Activated CD4-positive, alpha-beta T cell treated with anti-CD3 and anti-CD28 coated beads for 24 hours (primary cell): ENCODE results near the gene STK11IP.

Experiments
- DNase-seq, 2 donors: peaks; one replicate each; pipeline ENCODE4 v3.0.0-alpha.2; 2020; ENCODE audit warnings: low read depth in 2 of 2

Gene STK11IP

GRCh38 chr2:219615894-219616293, 18.2 kb downstream of the STK11IP start:
- DNase-seq: no peak

GRCh38 chr2:219616550-219616949, 18.9 kb downstream of the STK11IP start:
- no peak for DNase-seq

- no peak for DNase-seq
Observed at GRCh38 chr2:219618733-219619122, 21.1 kb downstream of the STK11IP start.

GRCh38 chr2:219619235-219619634, 21.6 kb downstream of the STK11IP start:
- DNase-seq: no peak

- DNase-seq: no peak
Observed at GRCh38 chr2:219620546-219620945, 22.9 kb downstream of the STK11IP start.

- DNase-seq: no peak
Observed at GRCh38 chr2:219621935-219622334, 24.3 kb downstream of the STK11IP start.

- DNase-seq: no peak
Observed at GRCh38 chr2:219622472-219622871, 24.8 kb downstream of the STK11IP start.

GRCh38 chr2:219624565-219624964, 26.9 kb downstream of the STK11IP start:
- no peak for DNase-seq

- DNase-seq: no peak
Observed at GRCh38 chr2:219625179-219625578, 27.5 kb downstream of the STK11IP start.

- DNase-seq: no peak
Observed at GRCh38 chr2:219626540-219626939, 28.9 kb downstream of the STK11IP start.

- DNase-seq: no peak
Observed at GRCh38 chr2:219627103-219628100, 29.7 kb downstream of the STK11IP start, which contains the start of gene SLC4A3. SLC4A3 (plus strand) TSS chr2:219627630; CDS start chr2:219627993, 363 bp downstream.

GRCh38 chr2:219628235-219628985, 30.8 kb downstream of the STK11IP start:
- DNase-seq: no peak

- DNase-seq: no peak
Observed at GRCh38 chr2:219628986-219629901, 31.6 kb downstream of the STK11IP start.

- no peak for DNase-seq
Observed at GRCh38 chr2:219629976-219630695, 32.5 kb downstream of the STK11IP start.

GRCh38 chr2:219630770-219631405, 33.2 kb downstream of the STK11IP start:
- no peak for DNase-seq

- no peak for DNase-seq
Observed at GRCh38 chr2:219631406-219631891, 33.8 kb downstream of the STK11IP start.

- no peak for DNase-seq
Observed at GRCh38 chr2:219631904-219632759, 34.5 kb downstream of the STK11IP start.

GRCh38 chr2:219632760-219633105, 35.1 kb downstream of the STK11IP start:
- DNase-seq: no peak
